ENCODE results near the gene DNAJC11. TPM values are rescaled to one million over a fixed set of nuclear protein-coding genes. Genes with fewer than 3 reads are reported as not detected.

DNAJC11 gene
- polyA plus RNA-seq, 4 donors: 31.1 to 73.4 (median 61.8) TPM

DNA sequence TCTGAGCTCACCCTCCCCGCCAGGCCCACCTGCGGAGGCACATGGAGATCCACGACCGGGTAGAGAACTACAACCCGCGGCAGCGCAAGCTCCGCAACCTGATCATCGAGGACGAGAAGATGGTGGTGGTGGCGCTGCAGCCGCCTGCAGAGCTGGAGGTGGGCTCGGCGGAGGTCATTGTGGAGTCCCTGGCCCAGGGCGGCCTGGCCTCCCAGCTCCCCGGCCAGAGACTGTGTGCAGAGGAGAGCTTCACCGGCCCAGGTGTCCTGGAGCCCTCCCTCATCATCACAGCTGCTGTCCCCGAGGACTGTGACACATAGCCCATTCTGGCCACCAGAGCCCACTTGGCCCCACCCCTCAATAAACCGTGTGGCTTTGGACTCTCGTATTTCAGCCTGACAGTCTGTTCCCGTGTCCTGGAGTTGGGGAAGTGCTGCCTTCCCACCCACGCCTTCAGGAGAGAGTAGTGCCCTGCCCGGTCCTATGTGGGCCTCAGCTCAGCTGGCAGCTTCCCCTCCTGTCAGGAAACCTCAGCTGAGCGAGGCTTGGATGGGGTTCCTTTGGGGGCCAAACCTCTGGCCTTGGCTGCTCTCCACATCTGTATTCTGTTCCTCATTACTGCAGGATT lies 112.6 kb downstream of the DNAJC11 start:
- no peak for DNase-seq (ENCODE audit: low read depth in 4 of 4, low spot score in 3 of 4)

DNA sequence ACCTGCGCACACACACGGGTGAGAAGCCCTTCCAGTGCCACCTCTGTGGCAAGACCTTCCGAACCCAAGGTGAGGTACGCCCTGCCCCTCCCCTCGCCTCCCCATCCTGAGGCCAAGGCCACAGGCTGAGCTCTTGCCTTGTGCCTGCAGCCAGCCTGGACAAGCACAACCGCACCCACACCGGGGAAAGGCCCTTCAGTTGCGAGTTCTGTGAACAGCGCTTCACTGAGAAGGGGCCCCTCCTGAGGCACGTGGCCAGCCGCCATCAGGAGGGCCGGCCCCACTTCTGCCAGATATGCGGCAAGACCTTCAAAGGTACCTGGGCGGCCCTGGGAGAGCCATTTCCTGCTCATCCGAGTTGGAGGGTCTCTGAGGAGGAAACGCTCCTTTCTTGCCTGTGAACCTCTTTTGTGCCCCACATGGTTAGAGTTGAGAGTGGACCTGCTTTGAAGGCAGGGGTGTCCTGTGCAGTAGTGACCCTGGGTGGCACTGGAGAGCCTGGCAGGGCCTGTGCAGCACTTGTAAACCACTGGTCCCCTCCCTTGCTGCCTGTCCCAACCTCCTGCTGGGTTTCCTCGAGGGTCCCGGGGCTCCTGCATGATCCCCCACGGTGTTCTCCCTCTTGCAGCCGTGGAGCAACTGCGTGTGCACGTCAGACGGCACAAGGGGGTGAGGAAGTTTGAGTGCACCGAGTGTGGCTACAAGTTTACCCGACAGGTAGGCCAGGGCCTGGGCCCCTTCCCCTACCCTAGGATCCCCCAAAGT lies 113.3 kb downstream of the DNAJC11 start:
- no peak for DNase-seq (ENCODE audit: low read depth in 4 of 4, low spot score in 3 of 4)

DNA sequence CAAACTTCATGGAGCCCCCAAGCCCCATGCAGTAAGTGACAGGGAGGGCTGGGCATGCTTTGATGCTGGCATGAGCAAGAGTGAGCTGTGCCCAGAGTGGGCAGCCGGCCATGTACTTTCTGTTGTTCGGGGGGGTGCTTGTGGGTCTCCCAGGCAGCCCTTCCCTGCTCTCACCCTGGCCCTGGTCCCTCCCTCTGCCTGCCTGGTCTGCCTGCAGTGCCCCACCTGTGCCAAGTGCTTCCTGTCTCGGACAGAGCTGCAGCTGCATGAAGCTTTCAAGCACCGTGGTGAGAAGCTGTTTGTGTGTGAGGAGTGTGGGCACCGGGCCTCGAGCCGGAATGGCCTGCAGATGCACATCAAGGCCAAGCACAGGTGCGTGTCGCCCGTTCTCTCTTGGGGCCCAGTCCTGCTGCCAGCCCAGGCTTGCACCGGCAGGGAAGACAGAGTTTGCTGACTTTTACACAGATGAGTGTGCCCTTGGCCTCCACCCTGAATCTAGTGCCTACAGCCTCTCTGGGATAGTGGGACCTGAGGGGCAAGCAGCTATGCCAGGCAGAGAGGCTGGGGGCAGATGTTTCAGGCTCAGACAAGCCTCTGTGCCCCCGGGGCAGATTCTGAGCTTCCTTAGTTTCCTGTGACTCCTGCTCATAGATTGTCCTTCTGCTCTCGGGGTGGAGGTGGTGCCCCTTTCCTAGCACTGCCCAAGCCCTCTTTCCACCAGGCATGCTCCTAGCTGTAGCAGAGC lies 114.2 kb downstream of the DNAJC11 start:
- DNase-seq (ENCODE audit: low read depth in 4 of 4, low spot score in 3 of 4): no peak

DNA sequence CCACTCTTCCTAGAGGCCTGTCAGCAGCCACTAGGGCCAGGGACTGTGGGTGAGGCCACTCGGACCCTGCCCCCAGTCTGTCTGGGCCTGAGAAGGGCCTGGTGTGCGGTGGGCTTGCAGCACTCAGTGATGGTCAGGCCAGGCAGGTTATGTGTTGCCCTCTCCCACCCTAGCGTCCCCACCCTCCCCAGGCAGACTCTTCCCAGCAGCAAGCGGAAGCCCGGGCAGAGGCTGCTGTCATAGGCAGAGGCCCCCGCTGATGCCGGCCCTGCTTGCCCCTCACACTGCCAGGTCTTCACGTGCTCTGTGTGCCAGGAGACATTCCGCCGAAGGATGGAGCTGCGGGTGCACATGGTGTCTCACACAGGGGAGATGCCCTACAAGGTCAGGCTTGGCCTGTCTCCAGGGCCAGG lies 115.2 kb downstream of the DNAJC11 start:
- DNase-seq (ENCODE audit: low read depth in 4 of 4, low spot score in 3 of 4): no peak

- DNase-seq (ENCODE audit: low read depth in 4 of 4, low spot score in 3 of 4): no peak
Measured at GRCh38 chr1:6585841-6586240, 115.8 kb downstream of the DNAJC11 start.

DNA sequence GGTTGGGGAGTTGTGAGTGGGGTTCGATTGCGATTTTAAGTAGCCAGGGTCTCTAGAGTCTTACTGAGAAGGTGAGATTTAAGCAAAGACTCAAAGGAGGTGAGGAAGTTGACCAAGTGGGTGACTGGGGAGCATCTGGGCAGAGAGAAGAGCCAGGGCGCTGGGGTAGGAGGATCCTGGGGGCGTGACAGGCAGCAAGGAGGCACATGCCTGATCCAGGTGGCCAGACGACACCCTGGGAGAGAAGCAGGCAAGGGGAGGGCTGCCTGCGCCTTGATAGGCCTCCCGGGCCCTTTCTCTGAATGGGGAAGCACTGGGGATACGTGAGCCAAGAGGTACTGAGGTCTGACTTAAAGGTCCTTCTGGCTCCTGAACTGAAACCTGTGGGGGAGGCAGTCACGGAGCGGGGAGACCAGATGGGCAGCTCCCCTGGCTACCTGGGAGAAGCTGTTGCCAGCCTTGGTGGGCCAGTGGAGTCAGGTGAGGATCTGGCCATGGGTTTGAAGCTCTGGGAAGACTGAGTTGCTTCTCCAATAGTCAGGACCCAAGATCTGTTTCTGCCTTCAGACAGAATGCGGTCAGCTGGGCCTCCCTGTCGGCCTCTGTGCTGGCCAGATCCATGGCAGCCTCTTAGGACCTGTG lies 116.4 kb downstream of the DNAJC11 start:
- DNase-seq (ENCODE audit: low read depth in 4 of 4, low spot score in 3 of 4): no peak

Other genes starting within 250 kb of the DNAJC11 start
- 10 to 100 TPM in 3 of 4 donors, 1 to 10 TPM in 1; 8.8 to 27.7 (median 12.4) TPM for gene TNFRSF25, start 235.6 kb downstream of the DNAJC11 start, polyA plus RNA-seq (ENCODE audit: insufficient read length in 4 of 4)
- 10 to 100 TPM; 10.9 to 23.5 (median 14.0) TPM for gene PLEKHG5, start 210.1 kb downstream of the DNAJC11 start, polyA plus RNA-seq (ENCODE audit: insufficient read length in 4 of 4)
- 10 to 100 TPM; 15.5 to 23.1 (median 19.3) TPM for gene NOL9, start 147.3 kb downstream of the DNAJC11 start, polyA plus RNA-seq (ENCODE audit: insufficient read length in 4 of 4)
- gene TAS1R1, start 146.5 kb downstream of the DNAJC11 start, polyA plus RNA-seq (ENCODE audit: insufficient read length in 4 of 4): under 1 TPM in 2 of 4 donors, not detected in 2; 0.06 to 0.15 TPM
- 10 to 100 TPM; 19.3 to 50.7 (median 27.3) TPM for gene ZBTB48, start 121.8 kb downstream of the DNAJC11 start, polyA plus RNA-seq (ENCODE audit: insufficient read length in 4 of 4)
- gene KLHL21, start 98.9 kb downstream of the DNAJC11 start, polyA plus RNA-seq (ENCODE audit: insufficient read length in 4 of 4): 10 to 100 TPM; 11.5 to 18.3 (median 13.3) TPM
- 10 to 100 TPM; 24.5 to 32.8 (median 26.1) TPM for gene PHF13, start 88.1 kb downstream of the DNAJC11 start, polyA plus RNA-seq (ENCODE audit: insufficient read length in 4 of 4)
- gene THAP3, start 76.9 kb downstream of the DNAJC11 start, polyA plus RNA-seq (ENCODE audit: insufficient read length in 4 of 4): 10 to 100 TPM; 15.1 to 25.8 (median 16.3) TPM
- 10 to 100 TPM; 50.7 to 99.9 (median 87.8) TPM for gene CAMTA1, start 83.6 kb upstream of the DNAJC11 start, polyA plus RNA-seq (ENCODE audit: insufficient read length in 4 of 4)